CD4-positive, alpha-beta T cell (primary cell): ENCODE results near the gene TEN1. TPM values are rescaled to one million over a fixed set of nuclear protein-coding genes. Genes with fewer than 3 reads are reported as not detected.
"Not testable (repeated sequence)": the region's sequence is repeated elsewhere in the genome, so short reads cannot be mapped to it uniquely, and the experiment has no call there.

Experiments
- ATAC-seq: fragments of 200-7000 bp; cut with Tn5 transposase; one replicate; pipeline ENCODE4 v1.10.0; 2022; ENCODE audit warnings: mild to moderate bottlenecking; ENCODE audit not compliant: poor library complexity
- CTCF ChIA-PET: fragments of 350-600 bp; sonication (Branson Sonifier 250); formaldehyde crosslinking; loops from one replicate; lab custom pipeline; 2021; ENCODE audit warnings: antibody characterized with exemption, inconsistent platforms; lab: Charles Lee
- POLR2A ChIA-PET: fragments of 350-600 bp; sonication (Branson Sonifier 250); formaldehyde crosslinking; loops from one replicate; lab custom pipeline; 2021; ENCODE audit warnings: antibody characterized with exemption, inconsistent platforms; lab: Charles Lee
- DNase-seq, 14 experiments: peaks; one replicate each; pipeline ENCODE4 v3.0.0-alpha.2; 2013 to 2020; ENCODE audit warnings: mixed read lengths in 2 of 14
- H3K27ac ChIP-seq, 2 donors: one replicate each; pipeline versions ENCODE4 v1.5.1 to v1.7.0; 2013; ENCODE audit warnings: low read length in 2 of 2, low read depth in 1 of 2, mild to moderate bottlenecking in 1 of 2
- H3K27me3 ChIP-seq, 2 experiments: 1 replicate in 1 of 2; 2 replicates in 1 of 2; pipeline versions ENCODE4 v1.6.1 to v1.7.0; 2013; ENCODE audit warnings: low read length in 2 of 2, control low read depth in 1 of 2, mild to moderate bottlenecking in 1 of 2, moderate library complexity in 1 of 2; ENCODE audit not compliant: insufficient read depth in 2 of 2, control insufficient read depth in 1 of 2
- H3K36me3 ChIP-seq: one replicate; pipeline ENCODE4 v1.6.1; 2013; ENCODE audit warnings: low read length, control low read depth; ENCODE audit not compliant: insufficient read depth
- H3K4me1 ChIP-seq: one replicate; pipeline ENCODE4 v1.6.1; 2013; ENCODE audit warnings: low read length, control low read depth; ENCODE audit not compliant: insufficient read depth
- H3K4me3 ChIP-seq: one replicate; pipeline ENCODE4 v1.5.1; 2013; ENCODE audit warnings: mild to moderate bottlenecking, low read length, moderate library complexity
- H3K9me3 ChIP-seq, 2 experiments: 1 replicate in 1 of 2; 2 replicates in 1 of 2; pipeline versions ENCODE4 v1.6.1 to v1.7.0; 2013; ENCODE audit warnings: low read length in 2 of 2, mild to moderate bottlenecking in 2 of 2, control low read depth in 1 of 2, moderate library complexity in 1 of 2; ENCODE audit not compliant: control insufficient read depth in 1 of 2, insufficient read depth in 1 of 2
- H3K27ac Mint-ChIP-seq: one replicate; pipeline ENCODE4 v1.8.0; 2020; ENCODE audit warnings: mixed read lengths
- H3K27me3 Mint-ChIP-seq: one replicate; pipeline ENCODE4 v1.8.0; 2021; ENCODE audit warnings: mixed read lengths
- H3K36me3 Mint-ChIP-seq: one replicate; pipeline ENCODE4 v1.8.0; 2021; ENCODE audit warnings: low read depth, mixed read lengths
- H3K4me1 Mint-ChIP-seq: one replicate; pipeline ENCODE4 v1.8.0; 2021; ENCODE audit warnings: low read depth, mixed read lengths
- H3K4me3 Mint-ChIP-seq: one replicate; pipeline ENCODE4 v1.8.0; 2020; ENCODE audit warnings: mild to moderate bottlenecking, mixed read lengths
- H3K9me3 Mint-ChIP-seq: one replicate; pipeline ENCODE4 v1.8.0; 2020; ENCODE audit warnings: mixed read lengths
- intact Hi-C, 2 experiments: fragments of 100-400 bp; cut with DNase I in 1 of 2; cut with micrococcal nuclease in 1 of 2; formaldehyde crosslinking; loops; one replicate each; pipeline versions ENCODE4 v1.15.1 to v1.9.0; 2023 to 2025; cut with DNase I, micrococcal nuclease
- total RNA-seq, 174 experiments: library from RNA in 2 of 174; stranded (reverse) in 2 of 174; gene quantifications; one replicate each; pipeline ENCODE4 v1.2.3 and lab custom pipeline; 2021 to 2026
- TF ChIP-seq, protein P1 (sequence below): fragments of 200-600 bp; IDR thresholded peaks from one replicate; pipeline ENCODE4 v1.8.0; 2022; ENCODE audit warnings: antibody characterized with exemption, mild to moderate bottlenecking

Gene TEN1
- total RNA-seq, 2 experiments from 2014 or later: 13.0 to 13.8 TPM

DNA sequence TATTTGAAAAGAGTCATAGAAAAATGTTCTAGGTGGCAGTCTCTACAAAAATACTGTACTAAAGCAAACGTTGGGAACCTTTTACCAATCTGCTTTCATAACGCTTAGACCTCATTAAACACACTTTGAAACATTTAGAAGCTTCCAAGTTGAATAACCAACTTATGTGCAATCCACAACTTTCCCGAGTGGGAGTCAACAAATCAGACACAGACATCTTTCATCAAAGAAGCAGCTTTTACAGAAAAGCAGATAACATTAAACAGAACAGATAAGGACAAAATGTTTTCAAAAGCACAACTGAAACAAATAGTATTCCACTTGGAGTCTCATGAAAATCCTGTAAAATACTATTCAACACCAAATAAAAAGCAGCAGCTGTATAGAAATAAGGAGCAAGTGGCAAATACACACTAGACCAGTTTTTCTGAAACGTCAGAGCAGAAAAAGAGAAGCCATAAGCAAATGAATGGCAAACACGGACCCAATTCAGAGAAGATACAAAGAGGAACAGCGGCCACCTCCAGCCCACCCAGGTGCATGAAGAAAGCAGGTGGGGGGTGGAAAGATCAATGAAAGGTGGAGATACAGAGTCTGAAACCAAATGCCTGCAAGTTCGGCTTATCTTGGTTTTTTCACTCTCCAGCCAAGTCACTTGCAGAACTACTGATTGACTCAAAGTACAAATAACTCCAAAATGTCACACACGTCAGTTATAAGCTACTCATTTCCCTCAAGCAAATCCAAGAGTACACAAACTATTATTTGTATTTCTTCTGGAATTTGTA is 19.8 kb upstream of the TEN1 start:
- intact Hi-C loops: no loop called here
- DNase-seq (no peak), ATAC-seq (no peak)
- CTCF ChIA-PET: no interaction called here
- Histone ChIP-seq H3K4me1 (no peaks in the 10 kb centered on the region), H3K27ac (no peak overlapping the region), H3K36me3 (peaks cover 26% of the 10 kb centered on the region), H3K27me3 (no peaks in the 10 kb centered on the region), H3K4me3 (no peak overlapping the region), H3K9me3 (no peaks in the 10 kb centered on the region)
- TF ChIP-seq, protein P1, sequence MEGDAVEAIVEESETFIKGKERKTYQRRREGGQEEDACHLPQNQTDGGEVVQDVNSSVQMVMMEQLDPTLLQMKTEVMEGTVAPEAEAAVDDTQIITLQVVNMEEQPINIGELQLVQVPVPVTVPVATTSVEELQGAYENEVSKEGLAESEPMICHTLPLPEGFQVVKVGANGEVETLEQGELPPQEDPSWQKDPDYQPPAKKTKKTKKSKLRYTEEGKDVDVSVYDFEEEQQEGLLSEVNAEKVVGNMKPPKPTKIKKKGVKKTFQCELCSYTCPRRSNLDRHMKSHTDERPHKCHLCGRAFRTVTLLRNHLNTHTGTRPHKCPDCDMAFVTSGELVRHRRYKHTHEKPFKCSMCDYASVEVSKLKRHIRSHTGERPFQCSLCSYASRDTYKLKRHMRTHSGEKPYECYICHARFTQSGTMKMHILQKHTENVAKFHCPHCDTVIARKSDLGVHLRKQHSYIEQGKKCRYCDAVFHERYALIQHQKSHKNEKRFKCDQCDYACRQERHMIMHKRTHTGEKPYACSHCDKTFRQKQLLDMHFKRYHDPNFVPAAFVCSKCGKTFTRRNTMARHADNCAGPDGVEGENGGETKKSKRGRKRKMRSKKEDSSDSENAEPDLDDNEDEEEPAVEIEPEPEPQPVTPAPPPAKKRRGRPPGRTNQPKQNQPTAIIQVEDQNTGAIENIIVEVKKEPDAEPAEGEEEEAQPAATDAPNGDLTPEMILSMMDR: no peak
- POLR2A ChIA-PET: interaction anchor here (1.2 kb wide), 1 partner anchor 179 kb away, joined by 3 read pairs; no protein-coding TSS in a partner anchor
- Mint-ChIP-seq H3K4me1 (peaks cover 18% of the 10 kb centered on the region), H3K36me3 (peaks cover 47% of the 10 kb centered on the region), H3K27ac (no peak overlapping the region), H3K9me3 (no peaks in the 10 kb centered on the region), H3K4me3 (no peak overlapping the region), H3K27me3 (no peaks in the 10 kb centered on the region)

DNA sequence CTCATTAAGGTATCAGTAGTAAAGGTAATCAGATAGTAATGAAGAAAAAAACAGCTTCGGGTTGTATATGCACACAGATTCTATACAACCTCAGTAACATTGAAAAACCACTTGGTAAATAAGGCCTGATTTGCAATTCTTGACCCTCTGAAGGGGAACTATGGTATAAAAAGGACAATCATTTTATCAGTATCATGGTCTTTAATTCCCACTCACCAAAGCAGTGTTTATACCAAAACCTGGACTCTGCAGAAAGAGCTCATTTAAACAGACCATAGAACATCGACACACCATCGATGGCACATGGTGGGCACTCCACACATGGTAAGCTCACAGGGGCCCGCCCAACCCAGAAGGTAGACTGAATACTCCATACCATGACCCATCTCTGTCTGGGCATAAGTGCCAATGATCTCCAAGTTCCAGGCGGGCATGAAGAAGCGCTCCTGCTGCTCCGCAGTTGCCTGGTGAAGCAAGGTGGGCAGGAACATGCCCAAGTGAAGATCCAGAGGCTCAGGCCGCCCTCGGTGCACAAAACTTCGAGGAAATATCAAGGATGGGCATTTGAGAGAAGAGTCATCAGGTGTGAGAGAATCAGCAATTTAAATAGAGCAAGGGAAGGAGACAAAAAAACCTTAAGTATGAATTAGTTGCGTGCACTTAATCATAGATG is 19.1 kb upstream of the TEN1 start:
- intact Hi-C loops: loop anchor here in 1 of 2 experiments (5.0 kb wide), 1 partner anchor 33 kb away; no protein-coding TSS in a partner anchor
- no peaks in the 10 kb centered on the region for H3K27me3 ChIP-seq
- H3K9me3 ChIP-seq: no peaks in the 10 kb centered on the region
- ATAC-seq (no peak), DNase-seq (no peak)
- H3K4me1 ChIP-seq: no peaks in the 10 kb centered on the region
- no peak overlapping the region for H3K27ac Mint-ChIP-seq
- H3K27me3 Mint-ChIP-seq: no peaks in the 10 kb centered on the region
- H3K36me3 Mint-ChIP-seq: peaks cover 42% of the 10 kb centered on the region
- no peaks in the 10 kb centered on the region for H3K9me3 Mint-ChIP-seq
- no peak overlapping the region for H3K27ac ChIP-seq
- peaks cover 18% of the 10 kb centered on the region for H3K4me1 Mint-ChIP-seq
- no peak overlapping the region for H3K4me3 ChIP-seq
- TF ChIP-seq, protein P1: no peak
- CTCF ChIA-PET: no interaction called here
- H3K4me3 Mint-ChIP-seq: no peak overlapping the region
- H3K36me3 ChIP-seq: peaks cover 23% of the 10 kb centered on the region
- POLR2A ChIA-PET: interaction anchor here (1.2 kb wide), 1 partner anchor 180 kb away, joined by 3 read pairs; no protein-coding TSS in a partner anchor

DNA sequence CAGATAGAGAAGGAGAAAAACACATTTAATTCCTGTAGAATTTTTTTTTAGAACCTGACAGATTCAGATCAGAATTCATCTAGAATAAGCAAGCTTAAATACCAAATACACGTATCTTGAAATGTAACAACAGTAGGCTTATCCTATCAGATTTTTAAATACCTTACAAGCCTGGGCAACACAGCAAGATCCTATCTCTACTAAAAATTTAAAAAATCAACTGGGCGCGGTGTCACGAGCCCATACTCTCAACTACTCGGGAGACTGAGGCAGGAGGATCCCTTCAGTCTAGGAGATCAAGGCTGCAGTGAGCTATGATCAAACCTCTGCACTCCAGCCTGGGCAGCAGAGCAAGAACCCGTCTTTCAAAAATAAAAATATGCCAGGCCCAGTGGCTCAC is 13.6 kb upstream of the TEN1 start:
- no peak overlapping the region for H3K4me3 ChIP-seq
- peaks cover 3% of the 10 kb centered on the region for H3K4me1 ChIP-seq
- ChIA-PET CTCF (no interaction called here), POLR2A (no interaction called here)
- Mint-ChIP-seq H3K36me3 (peaks cover 19% of the 10 kb centered on the region), H3K4me1 (peaks cover 15% of the 10 kb centered on the region), H3K27ac (no peak overlapping the region), H3K9me3 (no peaks in the 10 kb centered on the region), H3K4me3 (no peak overlapping the region), H3K27me3 (no peaks in the 10 kb centered on the region)
- ATAC-seq: no peak
- no peak overlapping the region for H3K27ac ChIP-seq
- no peak for DNase-seq
- no peaks in the 10 kb centered on the region for H3K9me3 ChIP-seq
- TF ChIP-seq, protein P1: no peak
- H3K36me3 ChIP-seq: no peaks in the 10 kb centered on the region
- intact Hi-C loops: no loop called here
- H3K27me3 ChIP-seq: no peaks in the 10 kb centered on the region

DNA sequence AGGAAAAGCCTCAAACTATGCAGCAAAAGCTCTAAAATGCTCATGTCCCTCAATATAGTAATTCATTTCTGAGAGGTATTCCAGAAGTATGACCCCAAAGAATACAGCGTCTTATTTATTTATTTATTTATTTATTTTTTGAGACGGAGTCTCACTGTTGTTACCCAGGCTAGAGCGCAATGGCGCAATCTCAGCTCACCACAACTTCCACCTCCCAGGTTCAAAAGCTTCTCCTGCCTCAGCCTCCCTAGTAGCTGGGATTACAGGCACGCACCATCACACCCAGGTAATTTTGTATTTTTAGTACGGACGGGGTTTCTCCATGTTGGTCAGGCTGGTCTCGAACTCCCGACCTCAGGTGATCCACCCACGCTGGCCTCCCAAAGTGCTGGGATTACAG is 10.0 kb upstream of the TEN1 start:
- H3K4me3 ChIP-seq, H3K9me3 Mint-ChIP-seq, H3K27me3 Mint-ChIP-seq, intact Hi-C loops, DNase-seq, H3K36me3 ChIP-seq, POLR2A ChIA-PET, H3K27ac Mint-ChIP-seq, ATAC-seq, H3K9me3 ChIP-seq, H3K27ac ChIP-seq, H3K27me3 ChIP-seq, H3K4me1 ChIP-seq, H3K4me3 Mint-ChIP-seq: not testable (repeated sequence)
- CTCF ChIA-PET: interaction anchor here (1.2 kb wide), 2 partner anchors 10 to 113 kb away, joined by 3 read pairs; partner anchors contain the start of genes ACOX1 and TEN1
- Mint-ChIP-seq H3K4me1 (peaks cover 18% of the 10 kb centered on the region), H3K36me3 (peaks cover 37% of the 10 kb centered on the region)
